Measurements from ENCODE around the gene USP16.
A peak's percentile ranks its signal among the peaks of the same experiment; 100 is the strongest.
"Not testable (repeated sequence)": the region's sequence is repeated elsewhere in the genome, so short reads cannot be mapped to it uniquely, and the experiment has no call there.

USP16 gene

GRCh38 chr21:29024474-29025327 lies at the start of gene USP16:
USP16 (plus strand) TSS chr21:29024668; CDS start chr21:29027914, 3,246 bp downstream.
- peak; percentile 88 to 90 for DNase-seq (ENCODE audit: low read depth in 2 of 2)

- DNase-seq (ENCODE audit: low read depth in 2 of 2), result no peak
Measured at GRCh38 chr21:28975397-28975796, 49.1 kb upstream of the USP16 start.

GRCh38 chr21:28979092-28979491 lies 45.4 kb upstream of the USP16 start:
- DNase-seq (ENCODE audit: low read depth in 2 of 2), result no peak

GRCh38 chr21:28982637-28983036 lies 41.8 kb upstream of the USP16 start:
- DNase-seq (ENCODE audit: low read depth in 2 of 2), result no peak

- DNase-seq (ENCODE audit: low read depth in 2 of 2), result no peak
Measured at GRCh38 chr21:28986677-28987076, 37.8 kb upstream of the USP16 start.

- peak in 1 of 2 donors; percentile 6 for DNase-seq (ENCODE audit: low read depth in 2 of 2)
Measured at GRCh38 chr21:28988146-28988545, 36.3 kb upstream of the USP16 start.

- DNase-seq (ENCODE audit: low read depth in 2 of 2), result no peak
Measured at GRCh38 chr21:28991861-28992525, 32.5 kb upstream of the USP16 start.

- DNase-seq (ENCODE audit: low read depth in 2 of 2), result peak; percentile 97 to 100
Measured at GRCh38 chr21:28992526-28993292, 31.8 kb upstream of the USP16 start, which contains the start of gene LTN1. LTN1 (minus strand) TSS chr21:28992877; CDS start chr21:28992805, 72 bp downstream.

GRCh38 chr21:28993293-28993629 lies 31.2 kb upstream of the USP16 start:
- no peak for DNase-seq (ENCODE audit: low read depth in 2 of 2)

GRCh38 chr21:29002442-29003144 lies 21.9 kb upstream of the USP16 start:
- peak; percentile 89 to 92 for DNase-seq (ENCODE audit: low read depth in 2 of 2)

GRCh38 chr21:29005696-29006095 lies 18.8 kb upstream of the USP16 start:
- no peak for DNase-seq (ENCODE audit: low read depth in 2 of 2)

- no peak for DNase-seq (ENCODE audit: low read depth in 2 of 2)
Measured at GRCh38 chr21:29007135-29007534, 17.3 kb upstream of the USP16 start.

GRCh38 chr21:29007810-29008209 lies 16.7 kb upstream of the USP16 start:
- DNase-seq (ENCODE audit: low read depth in 2 of 2), result no peak

GRCh38 chr21:29008367-29008766 lies 16.1 kb upstream of the USP16 start:
- DNase-seq (ENCODE audit: low read depth in 2 of 2), result no peak

- not testable (repeated sequence) for DNase-seq (ENCODE audit: low read depth in 2 of 2)
Measured at GRCh38 chr21:29011236-29011635, 13.2 kb upstream of the USP16 start.

GRCh38 chr21:29017639-29018237 lies 6.7 kb upstream of the USP16 start:
- no peak for DNase-seq (ENCODE audit: low read depth in 2 of 2)

GRCh38 chr21:29018540-29018939 lies 5.9 kb upstream of the USP16 start:
- DNase-seq (ENCODE audit: low read depth in 2 of 2), result no peak

- no peak for DNase-seq (ENCODE audit: low read depth in 2 of 2)
Measured at GRCh38 chr21:29022166-29022565, 2.3 kb upstream of the USP16 start.

GRCh38 chr21:29025328-29025713 lies 853 bp downstream of the USP16 start:
- DNase-seq (ENCODE audit: low read depth in 2 of 2), result no peak

GRCh38 chr21:29029524-29029923 lies 5.1 kb downstream of the USP16 start:
- DNase-seq (ENCODE audit: low read depth in 2 of 2), result no peak

- DNase-seq (ENCODE audit: low read depth in 2 of 2), result no peak
Measured at GRCh38 chr21:29030909-29031308, 6.4 kb downstream of the USP16 start.
